ENCODE results near the gene PPFIBP1.

- TF ChIP-seq CTCF (IDR thresholded peaks at IDR 0.05): no peak
- no peak for TF ChIP-seq EP300 (IDR thresholded peaks at IDR 0.05; ENCODE audit: low read depth)
These were observed 107.9 kb downstream of the PPFIBP1 start for GRCh38 chr12:27631813-27632491.
